Inflammatory macrophage treated with lipopolysaccharide for 1 hour (primary cell): ENCODE measurements around the gene CPB1.
A peak's percentile ranks its signal among the peaks of the same experiment; 100 is the strongest.
"Not testable (repeated sequence)": the region's sequence is repeated elsewhere in the genome, so short reads cannot be mapped to it uniquely, and the experiment has no call there.

ENCODE experiments used
- DNase-seq, 2 donors: peaks; one replicate each; pipeline ENCODE4 v3.0.0-alpha.2; 2020 to 2022

Gene CPB1

GRCh38 chr3:148827585-148827984, at the start of gene CPB1:
TSS of gene CPB1 (plus strand) at chr3:148827811. CDS start at chr3:148827824, 13 bp downstream.
- no peak for DNase-seq

- DNase-seq = peak; percentile 51 to 54
Observed at GRCh38 chr3:148778926-148779325, 48.7 kb upstream of the CPB1 start.

- DNase-seq = peak; percentile 73 to 81
Observed at GRCh38 chr3:148785026-148785425, 42.6 kb upstream of the CPB1 start.

- not testable (repeated sequence) for DNase-seq
Observed at GRCh38 chr3:148786159-148786558, 41.5 kb upstream of the CPB1 start.

- DNase-seq = no peak
Observed at GRCh38 chr3:148789146-148789545, 38.5 kb upstream of the CPB1 start.

- peak; percentile 23 to 30 for DNase-seq
Observed at GRCh38 chr3:148789906-148790305, 37.7 kb upstream of the CPB1 start.

- no peak for DNase-seq
Observed at GRCh38 chr3:148790370-148790769, 37.2 kb upstream of the CPB1 start.

GRCh38 chr3:148790851-148791735, 36.5 kb upstream of the CPB1 start:
- peak; percentile 81 to 97 for DNase-seq

- no peak for DNase-seq
Observed at GRCh38 chr3:148791920-148792319, 35.7 kb upstream of the CPB1 start.

GRCh38 chr3:148792516-148792915, 35.1 kb upstream of the CPB1 start:
- no peak for DNase-seq

- no peak for DNase-seq
Observed at GRCh38 chr3:148796799-148797198, 30.8 kb upstream of the CPB1 start.

- no peak for DNase-seq
Observed at GRCh38 chr3:148797795-148798194, 29.8 kb upstream of the CPB1 start.

GRCh38 chr3:148800414-148800813, 27.2 kb upstream of the CPB1 start:
- no peak for DNase-seq

- no peak for DNase-seq
Observed at GRCh38 chr3:148809835-148810234, 17.8 kb upstream of the CPB1 start.

- DNase-seq = no peak
Observed at GRCh38 chr3:148815316-148816110, 12.1 kb upstream of the CPB1 start.

GRCh38 chr3:148816427-148816826, 11.2 kb upstream of the CPB1 start:
- no peak for DNase-seq

GRCh38 chr3:148816981-148817525, 10.6 kb upstream of the CPB1 start:
- DNase-seq = no peak

GRCh38 chr3:148820361-148821245, 7.0 kb upstream of the CPB1 start:
- no peak for DNase-seq

- peak; percentile 48 to 65 for DNase-seq
Observed at GRCh38 chr3:148823026-148823425, 4.6 kb upstream of the CPB1 start.

- DNase-seq = no peak
Observed at GRCh38 chr3:148825476-148825875, 2.1 kb upstream of the CPB1 start.

- no peak for DNase-seq
Observed at GRCh38 chr3:148828136-148828690, 602 bp downstream of the CPB1 start.

GRCh38 chr3:148829926-148830325, 2.3 kb downstream of the CPB1 start:
- DNase-seq = no peak
